DOHH2 (cell line): ENCODE results near the gene DNAJC11.

Experiments used
- H3F3A ChIP-seq: fragments of 200-600 bp; sonication (generic), shearing (Covaris generic); 2 replicates; pipeline ENCODE4 v1.6.0; 2016; ENCODE audit warnings: antibody characterized with exemption, mild to moderate bottlenecking; ENCODE audit not compliant: control insufficient read depth, insufficient read depth
- H3K27ac ChIP-seq: fragments of 200-600 bp; sonication (generic); 2 replicates; pipeline ENCODE4 v1.5.1; 2014; ENCODE audit warnings: low read depth, mild to moderate bottlenecking, low read length, moderate library complexity
- H3K27me3 ChIP-seq: fragments of 200-600 bp; sonication (generic); 2 replicates; pipeline ENCODE4 v1.6.1; 2014; ENCODE audit warnings: mild to moderate bottlenecking, low read length, mixed read lengths; ENCODE audit not compliant: control insufficient read depth
- H3K36me3 ChIP-seq: fragments of 200-600 bp; sonication (generic); 2 replicates; pipeline ENCODE4 v1.6.1; 2014; ENCODE audit warnings: mild to moderate bottlenecking, low read length, moderate library complexity, mixed read lengths; ENCODE audit not compliant: control insufficient read depth
- H3K4me1 ChIP-seq: fragments of 200-600 bp; sonication (generic); 2 replicates; pipeline ENCODE4 v1.6.1; 2014; ENCODE audit warnings: mild to moderate bottlenecking, low read length, mixed read lengths; ENCODE audit not compliant: control insufficient read depth
- H3K4me2 ChIP-seq: fragments of 200-600 bp; sonication (generic); 2 replicates; pipeline ENCODE4 v1.6.0; 2014; ENCODE audit warnings: mild to moderate bottlenecking, low read length, moderate library complexity
- H3K4me3 ChIP-seq: fragments of 200-600 bp; sonication (generic); 2 replicates; pipeline ENCODE4 v1.5.1; 2014; ENCODE audit warnings: mild to moderate bottlenecking, low read length, mixed read lengths
- H3K79me2 ChIP-seq: fragments of 200-600 bp; sonication (generic); 2 replicates; pipeline ENCODE4 v1.6.1; 2014; ENCODE audit warnings: mild to moderate bottlenecking, low read length, mixed read lengths; ENCODE audit not compliant: control insufficient read depth
- H3K9me2 ChIP-seq: fragments of 200-600 bp; sonication (generic); replicated peaks from 2 replicates; pipeline ENCODE4 v1.6.1; 2014; ENCODE audit warnings: mild to moderate bottlenecking, low read length, mixed read lengths; ENCODE audit not compliant: control insufficient read depth
- H3K9me3 ChIP-seq: fragments of 200-600 bp; sonication (generic); 2 replicates; pipeline ENCODE4 v1.6.1; 2014; ENCODE audit warnings: antibody characterized with exemption, low read length, mixed read lengths; ENCODE audit not compliant: control insufficient read depth, insufficient read depth
- H4K20me1 ChIP-seq: fragments of 200-600 bp; sonication (generic); 2 replicates; pipeline ENCODE4 v1.6.0; 2014; ENCODE audit warnings: low read depth, mild to moderate bottlenecking, antibody characterized with exemption, low read length, moderate library complexity; ENCODE audit not compliant: control insufficient read depth, insufficient read depth
- EZH2phosphoT487 ChIP-seq: fragments of 200-600 bp; sonication (generic); IDR thresholded peaks from 2 replicates; pipeline ENCODE4 v1.6.1; 2017; ENCODE audit warnings: borderline replicate concordance, mild to moderate bottlenecking, antibody characterized with exemption, low read length, moderate library complexity, mixed read lengths
- TF ChIP-seq, protein P1 (sequence below): fragments of 200-600 bp; sonication (generic); IDR thresholded peaks from one replicate; pipeline ENCODE4 v1.5.1; 2014; ENCODE audit warnings: antibody characterized with exemption, mild to moderate bottlenecking, low read depth, low read length; ENCODE audit not compliant: poor library complexity, severe bottlenecking

The DNAJC11 gene

GRCh38 chr1:6592865-6593593, 108.6 kb downstream of the DNAJC11 start:
- Histone ChIP-seq H3K79me2 (no peaks in the 10 kb centered on the region), H3K4me2 (no peak overlapping the region), H3K9me3 (no peaks in the 10 kb centered on the region), H3F3A (peaks cover 3% of the 10 kb centered on the region; the same call in 1 of the 2 replicates), H3K9me2 (no peaks in the 10 kb centered on the region), H3K36me3 (peaks cover 40% of the 10 kb centered on the region), H3K4me3 (no peak overlapping the region), H3K27me3 (no peaks in the 10 kb centered on the region), H3K27ac (no peak overlapping the region), H3K4me1 (no peaks in the 10 kb centered on the region), H4K20me1 (no peaks in the 10 kb centered on the region)
- TF ChIP-seq EZH2phosphoT487: no peak
- TF ChIP-seq, protein P1, sequence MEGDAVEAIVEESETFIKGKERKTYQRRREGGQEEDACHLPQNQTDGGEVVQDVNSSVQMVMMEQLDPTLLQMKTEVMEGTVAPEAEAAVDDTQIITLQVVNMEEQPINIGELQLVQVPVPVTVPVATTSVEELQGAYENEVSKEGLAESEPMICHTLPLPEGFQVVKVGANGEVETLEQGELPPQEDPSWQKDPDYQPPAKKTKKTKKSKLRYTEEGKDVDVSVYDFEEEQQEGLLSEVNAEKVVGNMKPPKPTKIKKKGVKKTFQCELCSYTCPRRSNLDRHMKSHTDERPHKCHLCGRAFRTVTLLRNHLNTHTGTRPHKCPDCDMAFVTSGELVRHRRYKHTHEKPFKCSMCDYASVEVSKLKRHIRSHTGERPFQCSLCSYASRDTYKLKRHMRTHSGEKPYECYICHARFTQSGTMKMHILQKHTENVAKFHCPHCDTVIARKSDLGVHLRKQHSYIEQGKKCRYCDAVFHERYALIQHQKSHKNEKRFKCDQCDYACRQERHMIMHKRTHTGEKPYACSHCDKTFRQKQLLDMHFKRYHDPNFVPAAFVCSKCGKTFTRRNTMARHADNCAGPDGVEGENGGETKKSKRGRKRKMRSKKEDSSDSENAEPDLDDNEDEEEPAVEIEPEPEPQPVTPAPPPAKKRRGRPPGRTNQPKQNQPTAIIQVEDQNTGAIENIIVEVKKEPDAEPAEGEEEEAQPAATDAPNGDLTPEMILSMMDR: no peak

DNA sequence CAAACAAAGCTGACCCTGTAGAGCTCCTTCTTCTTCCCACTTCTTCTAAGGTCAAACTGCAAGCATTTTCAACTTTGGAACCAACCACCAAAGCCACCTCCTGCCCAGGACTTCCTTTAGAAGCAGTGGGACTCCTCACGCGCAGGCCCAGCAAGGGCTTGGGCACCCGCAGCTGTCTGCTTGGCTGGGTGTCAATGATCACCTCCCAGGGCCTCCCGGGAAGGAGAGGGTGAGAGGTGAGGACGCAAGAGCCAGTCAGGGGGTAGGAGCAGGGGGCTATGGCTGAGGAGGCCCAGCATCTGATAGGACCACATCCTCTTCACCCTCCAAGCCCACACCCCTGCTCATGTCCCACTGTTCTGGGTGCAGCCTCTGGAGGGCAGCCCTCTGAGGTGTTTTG, 109.2 kb downstream of the DNAJC11 start:
- no peaks in the 10 kb centered on the region for H4K20me1 ChIP-seq
- H3K9me2 ChIP-seq: no peaks in the 10 kb centered on the region
- H3K4me3 ChIP-seq: no peak overlapping the region
- H3K27ac ChIP-seq: no peak overlapping the region
- H3K27me3 ChIP-seq: no peaks in the 10 kb centered on the region
- no peaks in the 10 kb centered on the region for H3K79me2 ChIP-seq
- peaks cover 2% of the 10 kb centered on the region for H3K4me1 ChIP-seq
- no peaks in the 10 kb centered on the region for H3K9me3 ChIP-seq
- H3F3A ChIP-seq: peaks cover 3% of the 10 kb centered on the region; the same call in 1 of the 2 replicates
- peaks cover 40% of the 10 kb centered on the region for H3K36me3 ChIP-seq
- TF ChIP-seq, protein P1: no peak
- TF ChIP-seq EZH2phosphoT487: no peak
- no peak overlapping the region for H3K4me2 ChIP-seq

DNA sequence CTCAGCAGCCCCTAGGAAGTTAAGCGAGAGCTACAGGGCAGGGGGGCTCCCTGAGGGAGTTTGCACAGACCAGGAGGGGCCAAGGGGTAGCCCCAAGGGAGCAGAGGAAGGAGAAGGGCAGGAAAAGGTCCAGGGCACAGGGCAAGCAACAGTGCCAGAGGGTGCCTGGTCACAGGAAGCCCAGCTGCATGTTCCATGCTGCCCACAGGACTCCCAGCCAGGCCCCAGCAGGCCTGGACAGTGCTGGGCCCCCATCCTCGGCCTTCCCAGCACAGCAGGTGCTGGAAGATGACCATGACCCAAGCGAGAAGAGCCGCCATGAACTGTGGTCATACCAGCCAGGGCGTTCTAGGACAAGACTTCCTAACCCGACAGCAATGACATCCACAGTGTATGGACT, 110.0 kb downstream of the DNAJC11 start:
- no peaks in the 10 kb centered on the region for H3K27me3 ChIP-seq
- no peak for TF ChIP-seq EZH2phosphoT487
- TF ChIP-seq, protein P1: no peak

More for the DNA sequence above, 110.0 kb downstream of the DNAJC11 start:
- no peak overlapping the region for H3K4me3 ChIP-seq
- H4K20me1 ChIP-seq: no peaks in the 10 kb centered on the region
- peaks cover 42% of the 10 kb centered on the region for H3K36me3 ChIP-seq
- H3K4me2 ChIP-seq: no peak overlapping the region
- H3K9me3 ChIP-seq: no peaks in the 10 kb centered on the region
- H3F3A ChIP-seq: peaks cover 3% of the 10 kb centered on the region; the same call in 1 of the 2 replicates
- H3K27ac ChIP-seq: no peak overlapping the region
- H3K79me2 ChIP-seq: no peaks in the 10 kb centered on the region
- peaks cover 10% of the 10 kb centered on the region for H3K4me1 ChIP-seq
- no peaks in the 10 kb centered on the region for H3K9me2 ChIP-seq
